DOHH2 (cell line): ENCODE results near the gene PCP2.

Source experiments
- H3F3A ChIP-seq: fragments of 200-600 bp; sonication (generic), shearing (Covaris generic); 2 replicates; pipeline ENCODE4 v1.6.0; 2016; ENCODE audit warnings: antibody characterized with exemption, mild to moderate bottlenecking; ENCODE audit not compliant: control insufficient read depth, insufficient read depth
- H3K27ac ChIP-seq: fragments of 200-600 bp; sonication (generic); 2 replicates; pipeline ENCODE4 v1.5.1; 2014; ENCODE audit warnings: low read depth, mild to moderate bottlenecking, low read length, moderate library complexity
- H3K27me3 ChIP-seq: fragments of 200-600 bp; sonication (generic); 2 replicates; pipeline ENCODE4 v1.6.1; 2014; ENCODE audit warnings: mild to moderate bottlenecking, low read length, mixed read lengths; ENCODE audit not compliant: control insufficient read depth
- H3K36me3 ChIP-seq: fragments of 200-600 bp; sonication (generic); 2 replicates; pipeline ENCODE4 v1.6.1; 2014; ENCODE audit warnings: mild to moderate bottlenecking, low read length, moderate library complexity, mixed read lengths; ENCODE audit not compliant: control insufficient read depth
- H3K4me1 ChIP-seq: fragments of 200-600 bp; sonication (generic); 2 replicates; pipeline ENCODE4 v1.6.1; 2014; ENCODE audit warnings: mild to moderate bottlenecking, low read length, mixed read lengths; ENCODE audit not compliant: control insufficient read depth
- H3K4me2 ChIP-seq: fragments of 200-600 bp; sonication (generic); 2 replicates; pipeline ENCODE4 v1.6.0; 2014; ENCODE audit warnings: mild to moderate bottlenecking, low read length, moderate library complexity
- H3K4me3 ChIP-seq: fragments of 200-600 bp; sonication (generic); 2 replicates; pipeline ENCODE4 v1.5.1; 2014; ENCODE audit warnings: mild to moderate bottlenecking, low read length, mixed read lengths
- H3K79me2 ChIP-seq: fragments of 200-600 bp; sonication (generic); 2 replicates; pipeline ENCODE4 v1.6.1; 2014; ENCODE audit warnings: mild to moderate bottlenecking, low read length, mixed read lengths; ENCODE audit not compliant: control insufficient read depth
- H3K9me2 ChIP-seq: fragments of 200-600 bp; sonication (generic); replicated peaks from 2 replicates; pipeline ENCODE4 v1.6.1; 2014; ENCODE audit warnings: mild to moderate bottlenecking, low read length, mixed read lengths; ENCODE audit not compliant: control insufficient read depth
- H3K9me3 ChIP-seq: fragments of 200-600 bp; sonication (generic); 2 replicates; pipeline ENCODE4 v1.6.1; 2014; ENCODE audit warnings: antibody characterized with exemption, low read length, mixed read lengths; ENCODE audit not compliant: control insufficient read depth, insufficient read depth
- H4K20me1 ChIP-seq: fragments of 200-600 bp; sonication (generic); 2 replicates; pipeline ENCODE4 v1.6.0; 2014; ENCODE audit warnings: low read depth, mild to moderate bottlenecking, antibody characterized with exemption, low read length, moderate library complexity; ENCODE audit not compliant: control insufficient read depth, insufficient read depth
- CTCF ChIP-seq: fragments of 200-600 bp; sonication (generic); IDR thresholded peaks from one replicate; pipeline ENCODE4 v1.5.1; 2014; ENCODE audit warnings: antibody characterized with exemption, mild to moderate bottlenecking, low read depth, low read length; ENCODE audit not compliant: poor library complexity, severe bottlenecking
- EZH2phosphoT487 ChIP-seq: fragments of 200-600 bp; sonication (generic); IDR thresholded peaks from 2 replicates; pipeline ENCODE4 v1.6.1; 2017; ENCODE audit warnings: borderline replicate concordance, mild to moderate bottlenecking, antibody characterized with exemption, low read length, moderate library complexity, mixed read lengths

Gene PCP2

GRCh38 chr19:7620442-7621412, 12.8 kb downstream of the PCP2 start:
- Histone ChIP-seq H3K36me3 (peaks cover 36% of the 10 kb centered on the region), H3K79me2 (no peaks in the 10 kb centered on the region), H3K27me3 (no peaks in the 10 kb centered on the region), H3K4me2 (no peak overlapping the region), H3K9me3 (no peaks in the 10 kb centered on the region), H3K4me1 (no peaks in the 10 kb centered on the region), H3K27ac (no peak overlapping the region), H3F3A (no peaks in the 10 kb centered on the region), H4K20me1 (no peaks in the 10 kb centered on the region), H3K9me2 (no peaks in the 10 kb centered on the region), H3K4me3 (no peak overlapping the region)
- TF ChIP-seq CTCF (no peak), EZH2phosphoT487 (no peak)

- TF ChIP-seq CTCF (no peak), EZH2phosphoT487 (no peak)
- no peak overlapping the region for H3K27ac ChIP-seq
- no peaks in the 10 kb centered on the region for H3F3A ChIP-seq
- H3K36me3 ChIP-seq, result peaks cover 32% of the 10 kb centered on the region
- H3K4me3 ChIP-seq, result no peak overlapping the region
- H3K4me1 ChIP-seq, result no peaks in the 10 kb centered on the region
- no peaks in the 10 kb centered on the region for H3K9me3 ChIP-seq
- H4K20me1 ChIP-seq, result no peaks in the 10 kb centered on the region
- no peak overlapping the region for H3K4me2 ChIP-seq
- no peaks in the 10 kb centered on the region for H3K27me3 ChIP-seq
- H3K79me2 ChIP-seq, result no peaks in the 10 kb centered on the region
- no peaks in the 10 kb centered on the region for H3K9me2 ChIP-seq
These were observed 13.7 kb downstream of the PCP2 start for GRCh38 chr19:7619671-7620441.

- no peak overlapping the region for H3K4me3 ChIP-seq
- no peaks in the 10 kb centered on the region for H3K4me1 ChIP-seq
- no peaks in the 10 kb centered on the region for H4K20me1 ChIP-seq
- H3K36me3 ChIP-seq, result peaks cover 28% of the 10 kb centered on the region
- H3K27ac ChIP-seq, result no peak overlapping the region
- no peak overlapping the region for H3K4me2 ChIP-seq
- no peaks in the 10 kb centered on the region for H3K9me3 ChIP-seq
- H3K9me2 ChIP-seq, result no peaks in the 10 kb centered on the region
- TF ChIP-seq EZH2phosphoT487 (no peak), CTCF (no peak)
- H3K79me2 ChIP-seq, result no peaks in the 10 kb centered on the region
- H3K27me3 ChIP-seq, result no peaks in the 10 kb centered on the region
- no peaks in the 10 kb centered on the region for H3F3A ChIP-seq
These were observed 14.6 kb downstream of the PCP2 start for GRCh38 chr19:7618771-7619510.
